Measurements from ENCODE around the gene TBXA2R. TPM values are rescaled to one million over a fixed set of nuclear protein-coding genes. Genes with fewer than 3 reads are reported as not detected.

The TBXA2R gene
- total and polyA plus RNA-seq, 2 of the 8 experiments (the other 6 are each of a cell fraction or from before 2014, with no cell fraction given) = 0.39 to 0.50 TPM

GRCh38 chr19:3632098-3632497, 25.4 kb upstream of the TBXA2R start:
- H2AK5ac ChIP-seq (ENCODE audit: low read depth, low read length) = no peak overlapping the region
- no peak overlapping the region for H4K5ac ChIP-seq (ENCODE audit: insufficient read length, low read depth, low read length)
- H2BK20ac ChIP-seq (ENCODE audit: low read length) = no peak overlapping the region
- ChIA-PET CTCF (ENCODE audit: partially characterized antibody) (interaction anchor here (1.2 to 2.8 kb wide), 4 partner anchors 10 to 85 kb away, joined by 3 to 13 read pairs (median 4); no protein-coding TSS in a partner anchor), POLR2A (ENCODE audit: partially characterized antibody) (interaction anchor here (0.6 to 1.0 kb wide), 2 partner anchors 10 to 143 kb away, joined by 3 to 5 read pairs; no protein-coding TSS in a partner anchor)
- H2BK5ac ChIP-seq (ENCODE audit: low read depth, low read length) = no peak overlapping the region
- H2BK15ac ChIP-seq (ENCODE audit: low read length) = no peak overlapping the region
- peaks cover 0 to 18% (median 0%) of the 10 kb centered on the region in 4 experiments; a peak in 1 of 8 replicates for H3K36me3 ChIP-seq (ENCODE audit: control insufficient read depth in 2 of 4, insufficient read depth in 4 of 4, low read length in 3 of 4)
- DNase-seq (ENCODE audit: low read depth in 1 of 2, low spot score in 2 of 2) (no peak), FAIRE-seq (no peak)
- TF ChIP-seq PHF8 (conservative IDR thresholded peaks at IDR 0.05; ENCODE audit: low read depth, low read length) (no peak), SUZ12 (IDR thresholded peaks at IDR 0.05; ENCODE audit: low read length) (no peak), SRF (IDR thresholded peaks at IDR 0.05; ENCODE audit: low read depth, low read length) (no peak), CTCF (IDR thresholded peaks at IDR 0.05; ENCODE audit: control extremely low read depth in 1 of 3, insufficient read depth in 1 of 3, low read depth in 1 of 3, low read length in 3 of 3) (no peak), POLR2AphosphoS5 (IDR thresholded peaks at IDR 0.05; ENCODE audit: low read depth, low read length) (no peak), ASH2L (IDR thresholded peaks at IDR 0.05; ENCODE audit: low read length) (no peak), TBP (IDR thresholded peaks at IDR 0.05; ENCODE audit: low read depth, low read length) (no peak), EP300 (IDR thresholded peaks at IDR 0.05; ENCODE audit: borderline replicate concordance in 1 of 2, low read depth in 2 of 2, low read length in 2 of 2) (no peak), CHD2 (IDR thresholded peaks at IDR 0.05; ENCODE audit: low read length) (no peak), CTBP2 (IDR thresholded peaks at IDR 0.05; ENCODE audit: borderline replicate concordance, insufficient read depth, insufficient read length, low read length) (no peak)
- H2BK120ac ChIP-seq (replicated peaks; ENCODE audit: low read depth, low read length) = no peak overlapping the region
- H3K4me1 ChIP-seq (replicated peaks in 1 of 4; ENCODE audit: control insufficient read depth in 3 of 4, insufficient read depth in 4 of 4, low read length in 3 of 4) = no peaks in the 10 kb centered on the region; a peak in 1 of 7 replicates
- H3K56ac ChIP-seq (replicated peaks; ENCODE audit: insufficient read length, low read depth, low read length) = no peak overlapping the region
- H4K8ac ChIP-seq (ENCODE audit: extremely low read depth, insufficient read depth, low read length) = no peak overlapping the region
- no peak overlapping the region for H2AFZ ChIP-seq (ENCODE audit: low read length)
- no peaks in the 10 kb centered on the region for H3K9me3 ChIP-seq (ENCODE audit: insufficient read depth in 2 of 2, low read depth in 1 of 2, low read length in 1 of 2)
- peaks cover 0 to 1% of the 10 kb centered on the region in 2 experiments for H4K20me1 ChIP-seq (replicated peaks in 1 of 2; ENCODE audit: control insufficient read depth in 1 of 2, insufficient read depth in 2 of 2, low read length in 2 of 2)
- no peak overlapping the region for H3K27ac ChIP-seq (ENCODE audit: low read depth, low read length)
- no peaks in the 10 kb centered on the region for H3K79me1 ChIP-seq (ENCODE audit: low read depth, low read length)
- H3K27me3 ChIP-seq (replicated peaks in 1 of 4; ENCODE audit: control insufficient read depth in 3 of 4, extremely low read depth in 1 of 4, insufficient read depth in 3 of 4, low read length in 3 of 4) = no peaks in the 10 kb centered on the region
- no peak overlapping the region for H3K23ac ChIP-seq (ENCODE audit: insufficient read length)
- H4K91ac ChIP-seq (replicated peaks; ENCODE audit: insufficient read length, low read length) = no peak overlapping the region
- no peaks in the 10 kb centered on the region for H3K79me2 ChIP-seq (ENCODE audit: control insufficient read depth in 1 of 2, insufficient read depth in 2 of 2, low read length in 2 of 2)
- no peak overlapping the region for H3K4me2 ChIP-seq (ENCODE audit: insufficient read depth in 1 of 2, low read depth in 2 of 2, low read length in 2 of 2)
- no peak overlapping the region for H3K9ac ChIP-seq (replicated peaks in 1 of 4; ENCODE audit: extremely low read depth in 1 of 4, low read depth in 3 of 4, low read length in 3 of 4)
- WGBS, 2 experiments (ENCODE audit: extremely low coverage in 1 of 2, insufficient coverage in 1 of 2, insufficient read length in 1 of 2, insufficient replicate concordance in 2 of 2, low coverage in 1 of 2, low lambda C conversion rate in 2 of 2, missing lambda C conversion rate in 1 of 2) = 90% methylated on average over 7 of the region's 16 CpGs; no CpG with 5 or more reads in 1 of the 2 experiments
- no peak overlapping the region for H2BK12ac ChIP-seq (ENCODE audit: low read depth, low read length)
- H3K18ac ChIP-seq (ENCODE audit: extremely low read depth, low read length) = no peak overlapping the region
- H3K4me3 ChIP-seq (ENCODE audit: extremely low read depth in 1 of 4, insufficient read depth in 2 of 4, low read depth in 3 of 4, low read length in 4 of 4) = no peak overlapping the region
- no peak overlapping the region for H3K14ac ChIP-seq (ENCODE audit: insufficient read length)
- H3K4ac ChIP-seq (replicated peaks; ENCODE audit: insufficient read length, low read depth, low read length) = no peak overlapping the region
- H3K23me2 ChIP-seq (ENCODE audit: low read depth, low read length) = no peaks in the 10 kb centered on the region
